Activated CD8-positive, alpha-beta memory T cell treated with anti-CD3 and anti-CD28 coated beads, Interleukin-2, amount 50 U/mL, for 1 hour (primary cell): ENCODE measurements around the gene MRRF.
"Not testable (repeated sequence)": the region's sequence is repeated elsewhere in the genome, so short reads cannot be mapped to it uniquely, and the experiment has no call there.

Experiments used
- DNase-seq: peaks from one replicate; pipeline ENCODE4 v3.0.0-alpha.2; 2020; ENCODE audit errors: extremely low read depth

MRRF gene

DNA sequence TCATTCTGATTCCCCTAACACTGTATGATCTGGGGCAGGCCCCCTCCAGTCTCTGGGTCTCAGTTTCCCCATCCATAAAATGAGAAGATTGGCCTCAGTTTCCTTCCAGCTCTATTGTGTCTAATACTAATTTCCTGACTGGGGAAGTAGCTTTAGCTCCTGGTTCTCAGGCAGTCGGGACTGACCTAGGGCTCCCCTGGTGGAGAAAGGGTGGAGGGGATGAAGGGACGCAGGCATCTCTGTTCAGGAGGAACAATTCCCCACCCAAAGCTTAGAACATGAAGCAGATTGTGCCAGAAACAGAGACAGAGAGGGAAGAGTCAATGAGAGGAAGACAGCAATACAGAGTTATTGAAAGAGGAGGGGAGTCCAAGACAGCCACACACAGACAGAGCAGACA lies 91.9 kb downstream of the MRRF start:
- DNase-seq: no peak

- DNase-seq: no peak
Observed at GRCh38 chr9:122360891-122361290, 96.2 kb downstream of the MRRF start.

- DNase-seq: not testable (repeated sequence)
Observed at GRCh38 chr9:122363131-122363530, 98.4 kb downstream of the MRRF start.

- no peak for DNase-seq
Observed at GRCh38 chr9:122364117-122364782, 99.6 kb downstream of the MRRF start.

GRCh38 chr9:122364783-122365150 lies 100.1 kb downstream of the MRRF start:
- no peak for DNase-seq

- DNase-seq: no peak
Observed at GRCh38 chr9:122366074-122366660, 101.5 kb downstream of the MRRF start.

DNA sequence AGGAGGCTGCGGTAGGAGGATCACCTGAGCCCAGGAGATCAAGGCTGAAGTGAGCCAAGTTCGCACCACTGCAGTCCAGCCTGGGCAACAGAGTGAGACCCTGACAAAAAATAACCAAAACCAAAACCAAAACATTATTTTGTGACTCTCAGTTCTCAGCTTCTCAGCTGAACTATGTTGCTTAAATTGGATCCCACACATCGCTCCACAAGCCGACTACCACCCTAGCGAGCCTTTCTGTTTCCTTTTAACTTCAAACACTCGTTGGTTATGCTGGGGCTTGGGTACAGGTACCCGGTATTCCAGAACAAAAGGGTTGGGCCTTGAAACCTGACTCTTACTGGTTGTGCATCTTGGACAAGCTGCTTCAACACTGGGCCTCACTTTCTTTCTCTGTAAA lies 102.4 kb downstream of the MRRF start:
- DNase-seq: no peak

DNA sequence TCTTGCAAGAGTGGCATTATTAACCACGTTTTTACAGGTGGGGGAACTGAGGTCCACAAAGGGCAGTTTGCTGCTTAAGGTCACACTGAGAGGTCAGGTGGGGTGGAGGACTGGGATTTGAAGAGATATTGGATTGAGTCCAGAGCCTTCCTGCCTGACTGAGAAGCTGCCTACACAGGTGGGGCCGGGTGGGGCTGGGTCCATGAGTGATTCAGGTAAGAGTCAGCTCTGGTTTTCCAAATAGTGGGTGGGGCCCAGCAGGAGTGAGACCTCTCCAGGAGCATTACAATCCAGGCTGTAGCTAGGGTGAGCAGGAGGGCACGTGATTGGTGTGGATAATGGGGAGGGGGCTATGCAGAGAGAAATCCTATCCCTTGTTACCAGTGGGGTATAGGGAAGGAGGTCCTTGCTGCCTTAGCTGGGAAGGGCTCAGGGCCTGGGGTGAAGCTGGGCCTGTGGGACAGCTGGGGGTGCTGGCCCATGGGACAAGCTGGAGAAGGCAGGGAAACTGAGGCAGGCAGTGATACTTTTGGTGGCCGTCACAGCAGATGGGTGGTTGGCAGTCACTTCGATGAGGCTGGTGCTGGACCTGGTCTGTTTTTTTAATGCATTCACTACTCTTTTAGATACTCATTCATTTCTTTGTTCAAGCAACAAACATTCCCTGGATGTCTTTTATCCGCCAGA lies 103.2 kb downstream of the MRRF start:
- no peak for DNase-seq

- no peak for DNase-seq
Observed at GRCh38 chr9:122368642-122369041, 104.0 kb downstream of the MRRF start.

DNA sequence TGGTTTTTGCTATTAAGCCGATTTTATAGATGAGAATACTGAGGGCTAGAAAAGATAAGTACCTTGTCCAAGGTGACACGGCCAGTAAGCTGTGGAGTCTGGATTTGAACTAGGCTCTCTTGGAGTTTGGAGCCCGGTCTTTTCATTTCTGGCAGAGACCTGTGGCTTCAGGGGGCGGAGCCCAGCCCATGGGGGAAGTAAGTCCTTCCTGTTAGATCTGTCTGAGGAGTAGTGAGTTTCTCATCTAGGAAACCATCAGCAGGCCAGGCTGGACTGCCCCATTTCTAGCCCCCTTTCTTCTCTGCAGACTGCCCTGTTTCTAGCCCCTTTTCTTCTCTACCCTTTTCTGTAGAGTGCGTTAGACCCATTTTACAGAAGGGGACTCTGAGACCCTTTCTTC lies 105.6 kb downstream of the MRRF start:
- no peak for DNase-seq

DNA sequence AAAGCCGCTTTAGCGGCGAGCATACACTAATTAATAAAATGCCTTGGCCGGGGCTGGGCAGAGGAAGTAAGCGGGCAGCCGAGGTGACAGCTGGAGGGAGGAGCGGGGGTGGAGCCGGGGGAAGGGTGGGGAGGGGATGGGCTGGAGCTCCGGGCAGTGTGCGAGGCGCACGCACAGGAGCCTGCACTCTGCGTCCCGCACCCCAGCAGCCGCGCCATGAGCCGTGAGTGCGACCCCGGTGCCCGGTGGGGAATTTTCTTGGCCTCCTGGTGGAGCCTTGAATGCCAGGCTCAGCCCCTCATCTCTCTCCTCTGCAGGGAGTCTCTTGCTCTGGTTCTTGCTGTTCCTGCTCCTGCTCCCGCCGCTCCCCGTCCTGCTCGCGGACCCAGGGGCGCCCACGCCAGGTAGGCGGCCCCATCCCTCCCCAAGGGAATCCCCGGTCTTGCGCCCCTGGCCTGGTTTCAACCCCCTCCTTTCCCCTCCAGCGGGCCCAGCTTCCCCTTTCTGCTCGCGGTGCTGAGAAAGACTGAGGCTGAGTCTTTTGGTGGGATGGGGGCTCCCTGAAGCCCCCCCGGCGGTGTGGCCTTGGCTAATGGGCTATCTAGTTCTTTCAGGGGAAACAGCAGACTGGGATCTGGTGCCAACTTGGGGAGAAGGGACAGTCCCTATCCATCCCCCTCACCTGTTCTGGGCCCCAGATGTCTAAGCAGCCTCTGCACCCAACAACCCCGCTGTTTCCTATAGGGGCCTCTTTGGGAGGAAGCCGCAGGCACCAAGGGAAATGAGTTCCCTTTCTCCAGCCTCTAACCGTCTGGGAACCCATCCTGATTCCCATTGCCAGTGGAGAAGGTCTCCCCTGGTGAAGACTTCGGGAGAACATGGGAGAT lies 106.4 kb downstream of the MRRF start, which contains the start of gene PTGS1:
Gene PTGS1 (plus strand): TSS at position 156 of the 887 bp plus-strand sequence. CDS start 61 bp downstream, at position 217.
- DNase-seq: no peak

DNA sequence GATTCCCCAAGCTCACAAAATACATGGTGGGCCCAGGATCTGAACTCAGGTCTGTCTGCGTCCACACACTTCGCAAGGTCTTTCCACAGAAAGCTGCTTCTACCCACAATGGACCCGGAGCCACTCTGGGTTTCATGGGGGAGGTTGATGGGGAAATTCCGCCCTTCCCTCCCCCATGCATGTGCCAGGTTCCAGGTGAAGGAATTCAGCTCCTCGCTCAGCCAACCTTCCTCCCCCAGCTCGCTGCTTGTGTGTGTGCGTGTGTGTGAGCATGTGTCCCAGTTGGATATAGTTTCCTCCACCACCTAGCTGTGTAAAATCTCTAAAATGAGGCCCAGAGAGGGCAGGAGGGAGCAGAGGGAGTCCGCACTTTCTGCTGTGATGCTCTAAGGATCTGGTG lies 107.2 kb downstream of the MRRF start:
- DNase-seq: no peak

GRCh38 chr9:122372856-122373845 lies 108.5 kb downstream of the MRRF start:
- no peak for DNase-seq

DNA sequence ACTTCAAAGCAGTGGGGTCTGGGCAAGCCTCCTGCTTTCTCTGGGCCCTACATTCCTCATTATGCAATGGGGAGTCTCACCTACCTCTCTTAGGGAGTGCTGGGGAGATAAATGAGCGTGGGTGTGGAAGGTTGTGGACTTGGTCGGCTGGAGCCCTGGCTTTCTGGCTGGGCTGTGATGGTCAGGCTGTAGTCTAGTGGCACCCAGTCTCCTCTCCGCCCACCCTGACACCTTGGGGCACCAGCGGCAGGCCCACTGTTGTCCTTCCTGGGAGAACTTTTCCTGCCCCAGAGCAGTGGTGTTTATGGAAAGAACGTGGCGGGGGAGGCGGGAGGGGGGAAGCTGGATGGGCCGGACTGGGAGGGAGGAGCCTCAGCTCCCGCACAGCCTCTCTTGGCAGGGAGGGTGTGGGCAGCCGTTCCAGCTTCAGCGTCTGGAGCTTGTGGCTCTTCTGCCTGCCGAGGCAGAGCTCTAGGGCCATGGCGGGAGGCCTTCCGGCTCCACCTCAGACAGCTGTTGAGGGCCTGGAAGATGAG lies 110.3 kb downstream of the MRRF start:
- DNase-seq: no peak

DNA sequence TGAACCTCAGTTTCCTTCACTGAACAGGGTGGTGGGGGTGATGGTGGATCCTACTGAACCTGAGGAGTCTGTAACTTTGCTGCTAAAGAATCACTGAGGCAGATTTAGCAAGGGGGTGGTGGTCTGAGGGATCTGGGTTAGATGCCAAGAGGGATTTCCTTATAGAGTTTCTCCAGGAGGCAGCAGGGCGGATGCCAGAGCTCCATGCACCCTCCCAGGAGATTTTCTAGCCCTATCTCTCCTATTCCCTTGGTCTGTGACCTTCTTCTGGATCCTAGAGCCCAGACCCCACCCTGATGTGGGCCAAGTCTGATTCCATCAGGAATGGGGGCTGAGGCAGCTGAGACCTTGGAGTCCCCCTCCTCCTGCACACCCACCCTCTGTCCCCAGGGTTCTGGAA lies 112.1 kb downstream of the MRRF start:
- DNase-seq: no peak

GRCh38 chr9:122377241-122378164 lies 112.8 kb downstream of the MRRF start:
- no peak for DNase-seq

GRCh38 chr9:122378236-122378635 lies 113.6 kb downstream of the MRRF start:
- DNase-seq: no peak

DNA sequence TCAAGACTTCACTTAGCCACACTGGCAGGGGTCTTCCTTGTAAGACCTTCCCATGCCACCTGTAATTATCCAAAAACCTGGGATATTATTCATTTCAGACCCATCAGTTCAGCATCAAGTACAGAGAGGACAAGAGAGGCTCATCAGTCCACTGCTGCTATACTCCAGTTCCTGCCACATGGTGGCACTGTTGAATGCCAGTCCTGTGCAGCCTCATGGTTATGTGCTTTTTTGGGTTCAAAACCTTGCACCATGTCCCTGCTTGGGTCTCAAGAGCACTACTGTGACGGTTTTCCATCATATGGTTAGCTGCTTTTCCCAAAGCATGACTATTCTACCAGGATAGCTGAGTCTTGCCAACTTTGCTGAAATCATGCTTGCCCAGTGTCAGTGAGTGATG lies 114.7 kb downstream of the MRRF start:
- no peak for DNase-seq

GRCh38 chr9:122380293-122380692 lies 115.6 kb downstream of the MRRF start:
- no peak for DNase-seq
